NCI-H2196 treated with DMSO at 0.1 percent for 48 hours (cell line): ENCODE results near the gene THAP7.
A peak's percentile ranks its signal among the peaks of the same experiment; 100 is the strongest.

Experiments used
- DNase-seq: peaks from one replicate; lab custom pipeline; 2025; ENCODE audit not compliant: unreplicated experiment; lab: John Stamatoyannopoulos, UW

Gene THAP7

GRCh38 chr22:20994128-20994901 lies 7.6 kb downstream of the THAP7 start:
- DNase-seq = no peak

- DNase-seq = no peak
These were observed 8.4 kb downstream of the THAP7 start for GRCh38 chr22:20993304-20994127.

- no peak for DNase-seq
These were observed 9.2 kb downstream of the THAP7 start for GRCh38 chr22:20992456-20993303.

GRCh38 chr22:20992056-20992442 lies 9.9 kb downstream of the THAP7 start:
- DNase-seq = no peak

- no peak for DNase-seq
These were observed 10.5 kb downstream of the THAP7 start for GRCh38 chr22:20991252-20992055.

GRCh38 chr22:20990184-20991180 lies 11.4 kb downstream of the THAP7 start:
- DNase-seq = no peak

GRCh38 chr22:20989323-20990138 lies 12.4 kb downstream of the THAP7 start:
- DNase-seq = no peak

GRCh38 chr22:20988573-20989322 lies 13.2 kb downstream of the THAP7 start:
- no peak for DNase-seq

- DNase-seq = no peak
These were observed 14.5 kb downstream of the THAP7 start for GRCh38 chr22:20987375-20987774.

- DNase-seq = no peak
These were observed 15.6 kb downstream of the THAP7 start for GRCh38 chr22:20986365-20986764.

- no peak for DNase-seq
These were observed 16.2 kb downstream of the THAP7 start for GRCh38 chr22:20985720-20986119.

GRCh38 chr22:20983081-20983771 lies 18.7 kb downstream of the THAP7 start:
- DNase-seq = no peak

- no peak for DNase-seq
These were observed 19.4 kb downstream of the THAP7 start for GRCh38 chr22:20982563-20982882.

- DNase-seq = peak; percentile 5
These were observed 19.9 kb downstream of the THAP7 start, which contains the start of gene LZTR1 for GRCh38 chr22:20981787-20982562. LZTR1 (plus strand) TSS chr22:20982297; CDS start chr22:20982372, 75 bp downstream.

- DNase-seq = no peak
These were observed 20.8 kb downstream of the THAP7 start for GRCh38 chr22:20980938-20981722.

GRCh38 chr22:20980523-20980922 lies 21.4 kb downstream of the THAP7 start:
- DNase-seq = no peak
